ENCODE measurements around the gene C7orf57.

Gene C7orf57

GRCh38 chr7:48085433-48085791 lies 50.1 kb downstream of the C7orf57 start:
- no peak for DNase-seq (ENCODE audit: low spot score)

- no peak for DNase-seq (ENCODE audit: low spot score)
Observed at GRCh38 chr7:48085942-48086341, 50.6 kb downstream of the C7orf57 start.

GRCh38 chr7:48087349-48087748 lies 52.0 kb downstream of the C7orf57 start:
- no peak for DNase-seq (ENCODE audit: low spot score)

GRCh38 chr7:48088559-48089045 lies 53.3 kb downstream of the C7orf57 start:
- peak; percentile 66 for DNase-seq (ENCODE audit: low spot score)

GRCh38 chr7:48089046-48090003 lies 54.0 kb downstream of the C7orf57 start, which contains the start of gene UPP1:
Gene UPP1 (plus strand): TSS chr7:48089265. CDS start chr7:48094784, 5,519 bp downstream.
- peak; percentile 64 for DNase-seq (ENCODE audit: low spot score)

GRCh38 chr7:48090095-48090805 lies 54.9 kb downstream of the C7orf57 start:
- DNase-seq (ENCODE audit: low spot score), result no peak

GRCh38 chr7:48091506-48092433 lies 56.4 kb downstream of the C7orf57 start:
- no peak for DNase-seq (ENCODE audit: low spot score)

- no peak for DNase-seq (ENCODE audit: low spot score)
Observed at GRCh38 chr7:48094861-48095293, 59.5 kb downstream of the C7orf57 start.

GRCh38 chr7:48096273-48096672 lies 60.9 kb downstream of the C7orf57 start:
- DNase-seq (ENCODE audit: low spot score), result no peak

- DNase-seq (ENCODE audit: low spot score), result no peak
Observed at GRCh38 chr7:48097521-48098231, 62.3 kb downstream of the C7orf57 start.

- DNase-seq (ENCODE audit: low spot score), result no peak
Observed at GRCh38 chr7:48098846-48099245, 63.5 kb downstream of the C7orf57 start.

- DNase-seq (ENCODE audit: low spot score), result no peak
Observed at GRCh38 chr7:48099781-48100180, 64.4 kb downstream of the C7orf57 start.

GRCh38 chr7:48101352-48101751 lies 66.0 kb downstream of the C7orf57 start:
- no peak for DNase-seq (ENCODE audit: low spot score)

GRCh38 chr7:48101968-48102367 lies 66.6 kb downstream of the C7orf57 start:
- no peak for DNase-seq (ENCODE audit: low spot score)

GRCh38 chr7:48102530-48102929 lies 67.2 kb downstream of the C7orf57 start:
- DNase-seq (ENCODE audit: low spot score), result no peak

GRCh38 chr7:48105045-48105444 lies 69.7 kb downstream of the C7orf57 start:
- no peak for DNase-seq (ENCODE audit: low spot score)

- no peak for DNase-seq (ENCODE audit: low spot score)
Observed at GRCh38 chr7:48106906-48107659, 71.7 kb downstream of the C7orf57 start.

- no peak for DNase-seq (ENCODE audit: low spot score)
Observed at GRCh38 chr7:48107926-48108472, 72.7 kb downstream of the C7orf57 start.

- DNase-seq (ENCODE audit: low spot score), result no peak
Observed at GRCh38 chr7:48108959-48109847, 73.9 kb downstream of the C7orf57 start.

Data from pons (tissue), 1 donor.